K562 (cell line): ENCODE results near the gene RETREG2. TPM values are rescaled to one million over a fixed set of nuclear protein-coding genes. Genes with fewer than 3 reads are reported as not detected.

Source experiments
- ATAC-seq: fragments of 200-7000 bp; cut with Tn5 transposase; 3 replicates; pipeline ENCODE4 v1.9.1; 2020; ENCODE audit warnings: moderate library complexity
- BruUV-seq: library from RNA; stranded (reverse); fragments of 400-500 nt; replicated peaks from 2 replicates; lab custom pipeline; 2021; lab: Mats Ljungman, UMichigan
- CTCF ChIA-PET: fragments of 300-600 bp; formaldehyde crosslinking; extraction: SDS; loops from one replicate; lab custom pipeline; 2021; ENCODE audit warnings: low intra/inter-chr PET ratio; lab: Yijun Ruan, JAX
- POLR2A ChIA-PET: fragments of 300-600, 350-650 bp; sonication (Branson Sonifier 250); formaldehyde crosslinking; extraction: SDS; loops from one replicate; lab custom pipeline; 2021; ENCODE audit warnings: antibody characterized with exemption, inconsistent platforms; lab: Yijun Ruan, JAX
- DNase-seq, 4 experiments: peaks; one replicate each; pipeline versions ENCODE4 v3.0.0 to v3.0.0-alpha.2; 2011 to 2018; ENCODE audit warnings: low spot score in 3 of 4, mixed read lengths in 3 of 4; ENCODE audit errors: extremely low read depth in 1 of 4
- FAIRE-seq: peaks from 2 replicates; lab custom pipeline; 2011; peaks lifted over from hg19 to GRCh38; lab: Jason Lieb, UNC
- H2AFZ ChIP-seq: 2 replicates; pipeline ENCODE4 v1.6.0; 2011; ENCODE audit warnings: low read depth, low read length, control low read depth, inconsistent platforms
- H3K27ac ChIP-seq: fragments of 200-600 bp; 3 replicates; pipeline ENCODE4 v1.8.0; 2011; ENCODE audit warnings: low read depth, mild to moderate bottlenecking, control low read depth, inconsistent platforms, low read length, moderate library complexity, mixed read lengths; ENCODE audit errors: extremely low read depth
- H3K27me3 ChIP-seq, 2 experiments: fragments of 300-600 bp in 1 of 2; 2 replicates in 1 of 2; 3 replicates in 1 of 2; pipeline versions ENCODE4 v1.6.0 to v1.8.0; 2011; ENCODE audit warnings: inconsistent platforms in 2 of 2, low read length in 2 of 2, mild to moderate bottlenecking in 1 of 2, mixed read lengths in 1 of 2, moderate library complexity in 1 of 2; ENCODE audit not compliant: control insufficient read depth in 2 of 2, insufficient read depth in 2 of 2
- H3K36me3 ChIP-seq: fragments of 300-600 bp; 3 replicates; pipeline ENCODE4 v1.8.0; 2011; ENCODE audit warnings: mild to moderate bottlenecking, low read length, inconsistent platforms; ENCODE audit not compliant: control insufficient read depth, insufficient read depth
- H3K4me1 ChIP-seq, 2 experiments: fragments of 200-600 bp in 1 of 2; replicated peaks in 1 of 2; 2 replicates in 1 of 2; 3 replicates in 1 of 2; pipeline versions ENCODE4 v1.5.1 to v1.8.0; 2011; ENCODE audit warnings: inconsistent platforms in 2 of 2, low read length in 2 of 2, mild to moderate bottlenecking in 1 of 2, mixed read lengths in 1 of 2, moderate library complexity in 1 of 2; ENCODE audit not compliant: control insufficient read depth in 2 of 2, insufficient read depth in 2 of 2
- H3K4me2 ChIP-seq: 2 replicates; pipeline ENCODE4 v1.6.1; 2011; ENCODE audit warnings: low read length, control low read depth, inconsistent platforms, mixed read lengths; ENCODE audit not compliant: insufficient read depth
- H3K4me3 ChIP-seq: fragments of 200-600 bp; sonication (generic), shearing (Covaris generic); 2 replicates; pipeline ENCODE4 v1.5.1; 2016; ENCODE audit warnings: control low read depth, inconsistent platforms
- H3K79me2 ChIP-seq: fragments of 200-600 bp; 3 replicates; pipeline ENCODE4 v1.8.0; 2011; ENCODE audit warnings: low read length, inconsistent platforms; ENCODE audit not compliant: control insufficient read depth, insufficient read depth
- H3K9ac ChIP-seq, 2 experiments: 2 replicates each; pipeline versions ENCODE4 v1.6.0 to v1.6.1; 2011; ENCODE audit warnings: low read depth in 2 of 2, low read length in 2 of 2, control low read depth in 1 of 2, inconsistent platforms in 1 of 2, mild to moderate bottlenecking in 1 of 2, mixed read lengths in 1 of 2; ENCODE audit not compliant: insufficient read depth in 1 of 2
- H3K9me1 ChIP-seq: one replicate; pipeline ENCODE4 v1.6.0; 2011; ENCODE audit warnings: inconsistent platforms, mild to moderate bottlenecking, low read length, moderate library complexity; ENCODE audit not compliant: control insufficient read depth, insufficient read depth
- H3K9me3 ChIP-seq: replicated peaks from 2 replicates; pipeline ENCODE4 v1.5.1; 2011; ENCODE audit warnings: low read depth, low read length, inconsistent platforms; ENCODE audit not compliant: control insufficient read depth, insufficient read depth
- H4K20me1 ChIP-seq: replicated peaks from 2 replicates; pipeline ENCODE4 v1.6.1; 2011; ENCODE audit warnings: low read length, inconsistent platforms, mixed read lengths; ENCODE audit not compliant: control insufficient read depth, insufficient read depth
- BDP1 ChIP-seq: IDR thresholded peaks from 3 replicates; pipeline ENCODE4 v1.6.1; 2011; ENCODE audit not compliant: insufficient read length, insufficient read depth
- CBX2 ChIP-seq: fragments of 200-600 bp; sonication (generic); IDR thresholded peaks from one replicate; pipeline ENCODE4 v1.6.1; 2012; ENCODE audit warnings: mild to moderate bottlenecking, low read length, inconsistent platforms; ENCODE audit not compliant: insufficient read depth, poor library complexity, severe bottlenecking
- FOXA1 ChIP-seq: fragments of 450-650 bp; IDR thresholded peaks from 2 replicates; pipeline ENCODE4 v1.6.1; 2016; ENCODE audit warnings: mild to moderate bottlenecking, borderline replicate concordance
- NFE2 ChIP-seq: IDR thresholded peaks from 2 replicates; pipeline ENCODE4 v1.6.1; 2014; ENCODE audit warnings: antibody characterized with exemption, low read depth
- NR3C1 ChIP-seq: sonication (generic); formaldehyde crosslinking; IDR thresholded peaks from 2 replicates; pipeline ENCODE4 v1.8.1; 2022; ENCODE audit warnings: missing genetic modification reagents
- NR4A1 ChIP-seq, 2 experiments: fragments of 250-450 bp in 1 of 2; fragments of 450-650 bp in 1 of 2; sonication (Bioruptor Pico) in 1 of 2; IDR thresholded peaks; 2 replicates each; pipeline versions ENCODE4 v1.4.0 to v1.6.1; 2016 to 2020; ENCODE audit warnings: mild to moderate bottlenecking in 2 of 2, missing compliant biosample characterization in 1 of 2, missing genetic modification characterization in 1 of 2, moderate library complexity in 1 of 2
- WGBS: fragments of 100-300 bp; shearing (Covaris generic); methylation state at CpG from one replicate; pipeline ENCODE4 v1.1.6; 2016; ENCODE audit warnings: low coverage, mixed read lengths; ENCODE audit not compliant: insufficient coverage; ENCODE audit errors: missing lambda C conversion rate; 5-methylcytosine and 5-hydroxymethylcytosine counted together
- in situ Hi-C: fragments of 300-500 bp; cut with MboI; formaldehyde crosslinking; loops from 4 replicates; pipeline ENCODE4 v1.15.0; 2018; ENCODE audit warnings: inconsistent platforms, mixed read lengths
- intact Hi-C: fragments of 100-400 bp; cut with micrococcal nuclease; formaldehyde crosslinking; loops from 2 replicates; pipeline ENCODE4 v1.14.2; 2022
- polyA plus RNA-seq, 8 experiments: library from polyadenylated mRNA; depleted of rRNA in 4 of 8; stranded (reverse) in 5 of 8; unstranded in 3 of 8; fragments of >200 nt; fragmentation: Nextera tagmentation in 2 of 8; fragmentation: Illumina TruSeq in 1 of 8; extraction: Ambion mirVana in 2 of 8; extraction: Trizol in 1 of 8; gene quantifications; 2 replicates each; pipeline versions ENCODE4 v1.2.1 to v1.2.3, GENCODE V29; 2011 to 2014; ENCODE audit warnings: inconsistent platforms in 1 of 8, missing spikeins in 1 of 8
- total RNA-seq, 7 experiments: library from RNA; depleted of rRNA in 6 of 7; stranded (reverse); fragments of >200 nt in 6 of 7; fragmentation: Illumina TruSeq in 2 of 7; extraction: Trizol in 2 of 7; gene quantifications; 2 replicates each; pipeline versions ENCODE4 v1.2.1 to v1.2.3, GENCODE V29; 2011 to 2021; ENCODE audit warnings: low replicate concordance in 1 of 7
- TF ChIP-seq, protein P1 (sequence below): fragments of 250-450 bp; sonication (Bioruptor Pico); IDR thresholded peaks from 2 replicates; pipeline ENCODE4 v1.5.0; 2022; ENCODE audit warnings: mild to moderate bottlenecking

RETREG2 gene
- total and polyA plus RNA-seq, 9 of the 15 experiments (the other 6 are each of a cell fraction or from before 2014, with no cell fraction given): 4.9 to 40.1 (median 19.2) TPM

DNA sequence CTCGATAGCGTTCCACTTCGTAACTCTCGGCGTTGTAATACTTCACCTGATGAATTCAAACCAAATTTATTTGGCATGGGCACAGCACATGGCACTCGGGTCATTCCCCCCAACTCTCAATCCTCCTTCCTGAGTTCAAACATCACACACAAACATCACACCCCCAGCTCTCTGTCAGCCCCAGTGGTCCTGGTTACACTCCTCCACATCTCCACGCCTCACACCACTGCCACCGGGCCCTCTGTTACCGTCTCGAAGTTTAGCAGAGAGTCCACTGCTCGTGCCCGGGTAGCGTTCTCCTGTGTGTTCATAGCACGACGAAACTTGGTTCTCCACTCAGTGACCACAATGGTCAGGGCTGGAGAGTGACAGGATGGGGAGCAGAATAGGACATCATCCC, 36.1 kb downstream of the RETREG2 start:
- Histone ChIP-seq H3K36me3 (peaks cover 70% of the 10 kb centered on the region), H3K27ac (no peak overlapping the region), H3K4me3 (no peak overlapping the region), H4K20me1 (0 out of 2 replicates have a peak, but pooled peaks cover 2% of the 10 kb centered on the region), H3K79me2 (peaks cover 27% of the 10 kb centered on the region), H3K27me3 (no peaks in the 10 kb centered on the region), H3K9me3 (no peaks in the 10 kb centered on the region), H3K9me1 (no peaks in the 10 kb centered on the region), H3K9ac (no peak overlapping the region), H2AFZ (no peak overlapping the region), H3K4me2 (no peak overlapping the region), H3K4me1 (peaks cover 10 to 31% of the 10 kb centered on the region in 2 experiments; a peak in 4 of 5 replicates)
- ATAC-seq (no peak), FAIRE-seq (no peak), DNase-seq (no peak)
- ChIA-PET POLR2A (interaction anchor here (0.7 kb wide), 1 partner anchor 24 kb away, joined by 3 read pairs; no protein-coding TSS in a partner anchor), CTCF (no interaction called here)
- TF ChIP-seq CBX2 (no peak), NR3C1 (CRISPR knock-in tag) (no peak), FOXA1 (no peak), NR4A1 (CRISPR knock-in tag; IDR thresholded peaks at IDR 0.05) (no peak), NR4A1 (tag; IDR thresholded peaks at IDR 0.05) (no peak), NFE2 (no peak), BDP1 (no peak)
- TF ChIP-seq, protein P1, sequence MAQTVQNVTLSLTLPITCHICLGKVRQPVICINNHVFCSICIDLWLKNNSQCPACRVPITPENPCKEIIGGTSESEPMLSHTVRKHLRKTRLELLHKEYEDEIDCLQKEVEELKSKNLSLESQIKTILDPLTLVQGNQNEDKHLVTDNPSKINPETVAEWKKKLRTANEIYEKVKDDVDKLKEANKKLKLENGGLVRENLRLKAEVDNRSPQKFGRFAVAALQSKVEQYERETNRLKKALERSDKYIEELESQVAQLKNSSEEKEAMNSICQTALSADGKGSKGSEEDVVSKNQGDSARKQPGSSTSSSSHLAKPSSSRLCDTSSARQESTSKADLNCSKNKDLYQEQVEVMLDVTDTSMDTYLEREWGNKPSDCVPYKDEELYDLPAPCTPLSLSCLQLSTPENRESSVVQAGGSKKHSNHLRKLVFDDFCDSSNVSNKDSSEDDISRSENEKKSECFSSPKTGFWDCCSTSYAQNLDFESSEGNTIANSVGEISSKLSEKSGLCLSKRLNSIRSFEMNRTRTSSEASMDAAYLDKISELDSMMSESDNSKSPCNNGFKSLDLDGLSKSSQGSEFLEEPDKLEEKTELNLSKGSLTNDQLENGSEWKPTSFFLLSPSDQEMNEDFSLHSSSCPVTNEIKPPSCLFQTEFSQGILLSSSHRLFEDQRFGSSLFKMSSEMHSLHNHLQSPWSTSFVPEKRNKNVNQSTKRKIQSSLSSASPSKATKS (CRISPR knock-in tag): no peak
- WGBS: 98% methylated on average over 13 of the region's 15 CpGs
- in situ Hi-C loops: no loop called here
- BruUV-seq: no TSS peak
- intact Hi-C loops: no loop called here
